ENCODE data around the gene SLC50A1.

GRCh38 chr1:155116113-155116764 lies 19.4 kb upstream of the SLC50A1 start:
- TF ChIP-seq EP300 (IDR thresholded peaks at IDR 0.05; ENCODE audit: borderline replicate concordance) (no peak), CEBPB (IDR thresholded peaks at IDR 0.05) (no peak), TAF1 (IDR thresholded peaks at IDR 0.05; ENCODE audit: low read depth) (no peak), TCF12 (IDR thresholded peaks at IDR 0.05; ENCODE audit: low read depth) (no peak)
